Mucosa of stomach (tissue), 1 donor: Measurements from ENCODE around the gene EHBP1.

Source experiments
- H3K27me3 ChIP-seq: one replicate; pipeline ENCODE4 v1.7.0; 2013; ENCODE audit warnings: mild to moderate bottlenecking, low read length; ENCODE audit not compliant: control insufficient read depth, insufficient read depth
- H3K36me3 ChIP-seq: one replicate; pipeline ENCODE4 v1.7.0; 2013; ENCODE audit warnings: low read length; ENCODE audit not compliant: control insufficient read depth, insufficient read depth
- H3K4me1 ChIP-seq: one replicate; pipeline ENCODE4 v1.7.0; 2013; ENCODE audit warnings: mild to moderate bottlenecking, low read length; ENCODE audit not compliant: control insufficient read depth, insufficient read depth
- H3K4me3 ChIP-seq: one replicate; pipeline ENCODE4 v1.7.0; 2013; ENCODE audit warnings: low read length
- H3K9ac ChIP-seq: one replicate; pipeline ENCODE4 v1.7.0; 2013; ENCODE audit warnings: mild to moderate bottlenecking, low read length, moderate library complexity
- H3K9me3 ChIP-seq: one replicate; pipeline ENCODE4 v1.7.0; 2013; ENCODE audit warnings: mild to moderate bottlenecking, low read length, moderate library complexity; ENCODE audit not compliant: control insufficient read depth
- donor health status: Pancreatic carcinoma.

EHBP1 gene

GRCh38 chr2:62795341-62795740 is 89.8 kb downstream of the EHBP1 start:
- no peak overlapping the region for H3K9ac ChIP-seq
- H3K27me3 ChIP-seq, result no peaks in the 10 kb centered on the region
- H3K36me3 ChIP-seq, result no peaks in the 10 kb centered on the region
- H3K9me3 ChIP-seq, result no peaks in the 10 kb centered on the region
- H3K4me3 ChIP-seq, result no peak overlapping the region
- no peaks in the 10 kb centered on the region for H3K4me1 ChIP-seq

- Histone ChIP-seq H3K36me3 (no peaks in the 10 kb centered on the region), H3K27me3 (no peaks in the 10 kb centered on the region), H3K4me3 (no peak overlapping the region), H3K9me3 (no peaks in the 10 kb centered on the region), H3K4me1 (no peaks in the 10 kb centered on the region), H3K9ac (no peak overlapping the region)
Measured at GRCh38 chr2:62797107-62797506, 91.6 kb downstream of the EHBP1 start.

- Histone ChIP-seq H3K4me1 (no peaks in the 10 kb centered on the region), H3K9me3 (no peaks in the 10 kb centered on the region), H3K36me3 (no peaks in the 10 kb centered on the region), H3K4me3 (no peak overlapping the region), H3K27me3 (no peaks in the 10 kb centered on the region), H3K9ac (no peak overlapping the region)
Measured at GRCh38 chr2:62800618-62801017, 95.1 kb downstream of the EHBP1 start.

- no peaks in the 10 kb centered on the region for H3K36me3 ChIP-seq
- H3K9me3 ChIP-seq, result no peaks in the 10 kb centered on the region
- no peak overlapping the region for H3K4me3 ChIP-seq
- H3K9ac ChIP-seq, result no peak overlapping the region
- no peaks in the 10 kb centered on the region for H3K27me3 ChIP-seq
- no peaks in the 10 kb centered on the region for H3K4me1 ChIP-seq
Measured at GRCh38 chr2:62801110-62801509, 95.6 kb downstream of the EHBP1 start.

GRCh38 chr2:62801814-62802523 is 96.5 kb downstream of the EHBP1 start:
- Histone ChIP-seq H3K4me1 (no peaks in the 10 kb centered on the region), H3K9me3 (no peaks in the 10 kb centered on the region), H3K4me3 (no peak overlapping the region)

GRCh38 chr2:62803961-62804360 is 98.4 kb downstream of the EHBP1 start:
- Histone ChIP-seq H3K9me3 (no peaks in the 10 kb centered on the region), H3K4me1 (no peaks in the 10 kb centered on the region), H3K36me3 (no peaks in the 10 kb centered on the region), H3K27me3 (no peaks in the 10 kb centered on the region), H3K9ac (no peak overlapping the region), H3K4me3 (no peak overlapping the region)

More at GRCh38 chr2:62801814-62802523, 96.5 kb downstream of the EHBP1 start:
- no peaks in the 10 kb centered on the region for H3K36me3 ChIP-seq
- no peak overlapping the region for H3K9ac ChIP-seq
- no peaks in the 10 kb centered on the region for H3K27me3 ChIP-seq

- no peak overlapping the region for H3K4me3 ChIP-seq
- no peaks in the 10 kb centered on the region for H3K27me3 ChIP-seq
- H3K36me3 ChIP-seq, result no peaks in the 10 kb centered on the region
- no peak overlapping the region for H3K9ac ChIP-seq
- no peaks in the 10 kb centered on the region for H3K9me3 ChIP-seq
- H3K4me1 ChIP-seq, result no peaks in the 10 kb centered on the region
Measured at GRCh38 chr2:62806231-62806630, 100.7 kb downstream of the EHBP1 start.

- Histone ChIP-seq H3K9ac (no peak overlapping the region), H3K4me1 (no peaks in the 10 kb centered on the region), H3K4me3 (no peak overlapping the region), H3K9me3 (no peaks in the 10 kb centered on the region), H3K36me3 (no peaks in the 10 kb centered on the region), H3K27me3 (no peaks in the 10 kb centered on the region)
Measured at GRCh38 chr2:62808554-62808953, 103.0 kb downstream of the EHBP1 start.

- H3K4me1 ChIP-seq, result no peaks in the 10 kb centered on the region
- no peaks in the 10 kb centered on the region for H3K9me3 ChIP-seq
Measured at GRCh38 chr2:62811086-62811485, 105.6 kb downstream of the EHBP1 start.

GRCh38 chr2:62811972-62812371 is 106.5 kb downstream of the EHBP1 start:
- Histone ChIP-seq H3K4me1 (peaks cover under 1% of the 10 kb centered on the region), H3K36me3 (no peaks in the 10 kb centered on the region), H3K4me3 (no peak overlapping the region), H3K27me3 (no peaks in the 10 kb centered on the region), H3K9ac (no peak overlapping the region), H3K9me3 (no peaks in the 10 kb centered on the region)

More at GRCh38 chr2:62811086-62811485, 105.6 kb downstream of the EHBP1 start:
- Histone ChIP-seq H3K36me3 (no peaks in the 10 kb centered on the region), H3K4me3 (no peak overlapping the region), H3K9ac (no peak overlapping the region), H3K27me3 (no peaks in the 10 kb centered on the region)

- no peaks in the 10 kb centered on the region for H3K36me3 ChIP-seq
- no peak overlapping the region for H3K4me3 ChIP-seq
- peaks cover 5% of the 10 kb centered on the region for H3K4me1 ChIP-seq
- H3K9me3 ChIP-seq, result no peaks in the 10 kb centered on the region
- H3K9ac ChIP-seq, result no peak overlapping the region
- no peaks in the 10 kb centered on the region for H3K27me3 ChIP-seq
Measured at GRCh38 chr2:62812921-62813825, 107.7 kb downstream of the EHBP1 start.

GRCh38 chr2:62814123-62814522 is 108.6 kb downstream of the EHBP1 start:
- Histone ChIP-seq H3K4me3 (no peak overlapping the region), H3K9ac (no peak overlapping the region), H3K27me3 (no peaks in the 10 kb centered on the region), H3K9me3 (no peaks in the 10 kb centered on the region), H3K36me3 (no peaks in the 10 kb centered on the region), H3K4me1 (peaks cover 5% of the 10 kb centered on the region)
